IMR-90 (cell line): ENCODE data around the gene ZNF396. TPM values are rescaled to one million over a fixed set of nuclear protein-coding genes. Genes with fewer than 3 reads are reported as not detected.

Experiments used
- ATAC-seq: fragments of 200-7000 bp; cut with Tn5 transposase; 2 replicates; pipeline ENCODE4 v1.9.1; 2020; ENCODE audit warnings: low read depth, mild to moderate bottlenecking, moderate library complexity
- BruUV-seq: library from RNA; stranded (reverse); fragments of 400-500 nt; replicated peaks from 2 replicates; lab custom pipeline; 2021; lab: Mats Ljungman, UMichigan
- CTCF ChIA-PET: fragments of 300-600 bp; formaldehyde crosslinking; extraction: SDS; loops from one replicate; lab custom pipeline; 2021; ENCODE audit warnings: antibody characterized with exemption; lab: Yijun Ruan, JAX
- POLR2A ChIA-PET: fragments of 300-600 bp; sonication (Branson Sonifier 250); formaldehyde crosslinking; loops from one replicate; lab custom pipeline; 2022; ENCODE audit warnings: antibody characterized with exemption; ENCODE audit not compliant: unreplicated experiment; lab: Charles Lee
- DNase-seq: peaks from one replicate; pipeline ENCODE4 v3.0.0; 2013
- H2AFZ ChIP-seq: replicated peaks from 2 replicates; pipeline ENCODE3; 2013; ENCODE audit warnings: low read length, mild to moderate bottlenecking; ENCODE audit not compliant: poor library complexity
- H2AK5ac ChIP-seq: 2 replicates; pipeline ENCODE4 v1.6.1; 2013; ENCODE audit warnings: low read depth, low read length, inconsistent platforms
- H2AK9ac ChIP-seq: replicated peaks from 2 replicates; pipeline ENCODE3; 2013; ENCODE audit warnings: mild to moderate bottlenecking, low read depth, low read length, moderate library complexity; ENCODE audit not compliant: poor library complexity
- H2BK120ac ChIP-seq: 2 replicates; pipeline ENCODE4 v1.6.1; 2013; ENCODE audit warnings: low read depth, low read length, inconsistent platforms
- H2BK15ac ChIP-seq: 3 replicates; pipeline ENCODE4 v1.6.1; 2013; ENCODE audit warnings: low read depth, low read length, inconsistent platforms
- H2BK20ac ChIP-seq: 2 replicates; pipeline ENCODE4 v1.6.1; 2013; ENCODE audit warnings: low read depth, mild to moderate bottlenecking, inconsistent platforms, low read length, moderate library complexity
- H2BK5ac ChIP-seq: 2 replicates; pipeline ENCODE4 v1.6.1; 2013; ENCODE audit warnings: mild to moderate bottlenecking, low read depth, low read length, inconsistent platforms; ENCODE audit not compliant: poor library complexity, severe bottlenecking
- H3K14ac ChIP-seq: replicated peaks from 2 replicates; pipeline ENCODE4 v1.6.1; 2013; ENCODE audit warnings: low read depth, low read length, inconsistent platforms
- H3K18ac ChIP-seq: 2 replicates; pipeline ENCODE4 v1.6.1; 2013; ENCODE audit warnings: low read depth, low read length, control low read depth
- H3K23ac ChIP-seq: 2 replicates; pipeline ENCODE4 v1.6.1; 2013; ENCODE audit warnings: low read depth, low read length, inconsistent platforms
- H3K27ac ChIP-seq: 2 replicates; pipeline ENCODE4 v1.5.1; 2013; ENCODE audit warnings: mild to moderate bottlenecking, control low read depth, low read length; ENCODE audit not compliant: insufficient read depth
- H3K27me3 ChIP-seq: 2 replicates; pipeline ENCODE4 v1.6.1; 2013; ENCODE audit warnings: low read length; ENCODE audit not compliant: control insufficient read depth, insufficient read depth
- H3K36me3 ChIP-seq: 2 replicates; pipeline ENCODE4 v1.6.1; 2013; ENCODE audit warnings: low read length, mixed read lengths; ENCODE audit not compliant: control insufficient read depth, insufficient read depth
- H3K4ac ChIP-seq: 2 replicates; pipeline ENCODE4 v1.6.1; 2013; ENCODE audit warnings: low read depth, low read length, inconsistent platforms
- H3K4me1 ChIP-seq: 2 replicates; pipeline ENCODE4 v1.6.1; 2013; ENCODE audit warnings: low read length, mixed read lengths; ENCODE audit not compliant: control insufficient read depth, insufficient read depth
- H3K4me2 ChIP-seq: 2 replicates; pipeline ENCODE4 v1.6.1; 2013; ENCODE audit warnings: low read depth, mild to moderate bottlenecking, control low read depth, low read length, moderate library complexity
- H3K4me3 ChIP-seq: 2 replicates; pipeline ENCODE4 v1.5.1; 2013; ENCODE audit warnings: low read depth, mild to moderate bottlenecking, control low read depth, low read length, moderate library complexity; ENCODE audit not compliant: insufficient read depth
- H3K56ac ChIP-seq: 2 replicates; pipeline ENCODE4 v1.6.1; 2013; ENCODE audit warnings: low read length, inconsistent platforms; ENCODE audit not compliant: insufficient read depth; ENCODE audit errors: extremely low read depth
- H3K79me1 ChIP-seq, 2 experiments: 2 replicates each; pipeline ENCODE4 v1.6.1; 2013; ENCODE audit warnings: low read length in 2 of 2, inconsistent platforms in 1 of 2, low read depth in 1 of 2
- H3K9ac ChIP-seq: 2 replicates; pipeline ENCODE4 v1.6.1; 2013; ENCODE audit warnings: low read depth, low read length, control low read depth
- H3K9me1 ChIP-seq: 2 replicates; pipeline ENCODE4 v1.6.1; 2013; ENCODE audit warnings: low read length, inconsistent platforms; ENCODE audit not compliant: insufficient read depth
- H3K9me3 ChIP-seq: 2 replicates; pipeline ENCODE4 v1.6.1; 2013; ENCODE audit warnings: low read length; ENCODE audit not compliant: control insufficient read depth, insufficient read depth
- H4K20me1 ChIP-seq: 2 replicates; pipeline ENCODE4 v1.6.1; 2013; ENCODE audit warnings: low read length, inconsistent platforms; ENCODE audit not compliant: insufficient read depth
- H4K5ac ChIP-seq: 2 replicates; pipeline ENCODE4 v1.6.1; 2013; ENCODE audit warnings: mild to moderate bottlenecking, low read depth, low read length, control low read depth
- H4K8ac ChIP-seq, 2 experiments: 2 replicates each; pipeline ENCODE4 v1.6.1; 2013; ENCODE audit warnings: low read depth in 2 of 2, low read length in 2 of 2, control low read depth in 1 of 2, inconsistent platforms in 1 of 2
- H4K91ac ChIP-seq: 2 replicates; pipeline ENCODE4 v1.6.1; 2013; ENCODE audit warnings: low read depth, low read length, inconsistent platforms; ENCODE audit not compliant: insufficient read depth
- BHLHE40 ChIP-seq: fragments of 150-350 bp; IDR thresholded peaks from 2 replicates; pipeline ENCODE4 v1.6.1; 2016; ENCODE audit warnings: mild to moderate bottlenecking, low read depth, low read length
- CEBPB ChIP-seq: IDR thresholded peaks from 2 replicates; pipeline ENCODE4 v1.6.1; 2012; ENCODE audit warnings: low read depth, low read length, improper control_type of control experiment
- CHD1 ChIP-seq: IDR thresholded peaks from 2 replicates; pipeline ENCODE4 v1.6.1; 2012; ENCODE audit warnings: low read depth, low read length, improper control_type of control experiment
- CTCF ChIP-seq: conservative IDR thresholded peaks from 2 replicates; pipeline ENCODE4 v1.5.1; 2012; ENCODE audit warnings: mild to moderate bottlenecking, low read depth, low read length, improper control_type of control experiment
- ELK1 ChIP-seq: fragments of 150-350 bp; IDR thresholded peaks from 2 replicates; pipeline ENCODE4 v1.6.1; 2016; ENCODE audit warnings: low read depth, mild to moderate bottlenecking, low read length, moderate library complexity, borderline replicate concordance
- FOS ChIP-seq: fragments of 150-350 bp; IDR thresholded peaks from 2 replicates; pipeline ENCODE4 v1.6.1; 2016; ENCODE audit warnings: low read depth, low read length
- MAFK ChIP-seq: IDR thresholded peaks from 2 replicates; pipeline ENCODE4 v1.6.1; 2012; ENCODE audit warnings: low read depth, low read length, improper control_type of control experiment
- MAZ ChIP-seq: IDR thresholded peaks from 2 replicates; pipeline ENCODE4 v1.6.1; 2012; ENCODE audit warnings: low read depth, mild to moderate bottlenecking, low read length, improper control_type of control experiment, moderate library complexity, borderline replicate concordance
- MXI1 ChIP-seq: IDR thresholded peaks from 2 replicates; pipeline ENCODE4 v1.6.1; 2012; ENCODE audit warnings: low read depth, mild to moderate bottlenecking, low read length, moderate library complexity, borderline replicate concordance
- NFE2L2 ChIP-seq: fragments of 150-350 bp; IDR thresholded peaks from 2 replicates; pipeline ENCODE4 v1.6.1; 2016; ENCODE audit warnings: low read depth, mild to moderate bottlenecking, low read length
- POLR2A ChIP-seq: IDR thresholded peaks from 2 replicates; pipeline ENCODE4 v1.6.1; 2012; ENCODE audit warnings: mild to moderate bottlenecking, low read depth, low read length
- RAD21 ChIP-seq: IDR thresholded peaks from 2 replicates; pipeline ENCODE4 v1.6.1; 2012; ENCODE audit warnings: low read length, improper control_type of control experiment
- RCOR1 ChIP-seq: IDR thresholded peaks from 2 replicates; pipeline ENCODE4 v1.6.1; 2012; ENCODE audit warnings: mild to moderate bottlenecking, low read length, improper control_type of control experiment; ENCODE audit not compliant: insufficient replicate concordance
- RFX5 ChIP-seq: IDR thresholded peaks from 2 replicates; pipeline ENCODE4 v1.8.0; 2012; ENCODE audit warnings: low read depth, mild to moderate bottlenecking, low read length, moderate library complexity
- SMC3 ChIP-seq: fragments of 150-350 bp; IDR thresholded peaks from 2 replicates; pipeline ENCODE4 v1.6.1; 2016; ENCODE audit warnings: low read depth, mild to moderate bottlenecking, antibody characterized with exemption, low read length, moderate library complexity
- USF2 ChIP-seq: fragments of 150-350 bp; IDR thresholded peaks from 2 replicates; pipeline ENCODE4 v1.6.1; 2017; ENCODE audit warnings: mild to moderate bottlenecking, antibody characterized with exemption, low read length, low read depth
- WGBS, 2 experiments: methylation state at CpG; one replicate each; pipeline versions ENCODE4 v1.1.5 to v1.1.7; 2013; ENCODE audit warnings: missing lambda C conversion rate in 2 of 2; ENCODE audit not compliant: insufficient read length in 1 of 2; ENCODE audit errors: extremely low coverage in 2 of 2; 5-methylcytosine and 5-hydroxymethylcytosine counted together
- dilution Hi-C: fragments of 300-500 bp; cut with HindIII; formaldehyde crosslinking; loops from one replicate; pipeline ENCODE4 v1.14.3; 2018; ENCODE audit warnings: low sequenced_read_pairs; ENCODE audit not compliant: unreplicated experiment
- in situ Hi-C: fragments of 300-500 bp; cut with MboI; formaldehyde crosslinking; loops from 3 replicates; pipeline ENCODE4 v1.14.3; 2019; ENCODE audit warnings: low sequenced_read_pairs, inconsistent platforms, mixed read lengths
- intact Hi-C: fragments of 100-400 bp; cut with micrococcal nuclease; formaldehyde crosslinking; loops from 2 replicates; pipeline ENCODE4 v1.10.0; 2022
- polyA plus RNA-seq, 3 experiments: library from polyadenylated mRNA; depleted of rRNA; stranded (reverse); fragments of >200 nt; gene quantifications; 2 replicates each; pipeline ENCODE4 v1.2.3, GENCODE V29; 2012; ENCODE audit warnings: low replicate concordance in 1 of 3
- total RNA-seq: library from RNA; depleted of rRNA; stranded (reverse); fragments of >200 nt; gene quantifications from 2 replicates; pipeline ENCODE4 v1.2.3, GENCODE V29; 2012

Gene ZNF396
- total and polyA plus RNA-seq, 2 of the 4 experiments (the other 2 are of a cell fraction) = 0.26 to 0.54 TPM

GRCh38 chr18:35406666-35407065 is 29.5 kb upstream of the ZNF396 start:
- Histone ChIP-seq H3K9ac (no peak overlapping the region), H3K18ac (no peak overlapping the region), H4K5ac (no peak overlapping the region), H3K4ac (no peak overlapping the region), H2AFZ (no peak overlapping the region), H2BK5ac (no peak overlapping the region), H2BK120ac (no peak overlapping the region), H3K36me3 (no peaks in the 10 kb centered on the region), H3K79me1 (no peaks in the 10 kb centered on the region), H3K14ac (no peak overlapping the region), H3K9me1 (no peaks in the 10 kb centered on the region), H3K9me3 (no peaks in the 10 kb centered on the region), H3K56ac (no peak overlapping the region), H3K23ac (no peak overlapping the region), H4K20me1 (no peaks in the 10 kb centered on the region), H3K4me3 (no peak overlapping the region), H3K27me3 (peaks cover 8% of the 10 kb centered on the region), H3K27ac (no peak overlapping the region), H4K91ac (no peak overlapping the region), H2AK9ac (no peak overlapping the region), H2AK5ac (no peak overlapping the region), H2BK20ac (no peak overlapping the region), H4K8ac (no peak overlapping the region), H2BK15ac (no peak overlapping the region), H3K4me2 (no peak overlapping the region), H3K4me1 (no peaks in the 10 kb centered on the region)
- dilution Hi-C loops (no loop called here), in situ Hi-C loops (no loop called here), intact Hi-C loops (loop anchor here (1.0 to 5.0 kb wide), 4 partner anchors 91 to 544 kb away; partner anchors contain the start of gene INO80C)
- TF ChIP-seq MAFK (no peak), MXI1 (no peak), RFX5 (no peak), ELK1 (no peak), MAZ (no peak), BHLHE40 (no peak), CTCF (no peak), POLR2A (no peak), FOS (no peak), NFE2L2 (no peak), CEBPB (no peak), SMC3 (no peak), RAD21 (no peak), USF2 (no peak), CHD1 (no peak), RCOR1 (no peak)
- POLR2A ChIA-PET = no interaction called here
- 76% methylated on average over 4 of the region's 6 CpGs; no CpG with 5 or more reads in 1 of the 2 experiments for WGBS, 2 experiments
- no TSS peak for BruUV-seq
- DNase-seq (no peak), ATAC-seq (no peak)
- CTCF ChIA-PET = interaction anchor here (0.6 kb wide), 1 partner anchor 352 kb away, joined by 4 read pairs; no protein-coding TSS in a partner anchor
